GM10266 (cell line): Measurements from ENCODE around the gene TMEM117.

Source experiments
- DNase-seq: peaks from one replicate; pipeline ENCODE4 v3.0.0; 2012; ENCODE audit errors: extremely low spot score
- CTCF ChIP-seq: IDR thresholded peaks from 2 replicates; pipeline ENCODE4 v1.5.1; 2012; ENCODE audit warnings: mild to moderate bottlenecking, low read depth; ENCODE audit not compliant: control insufficient read depth, insufficient read depth; ENCODE audit errors: missing control alignments

Gene TMEM117

GRCh38 chr12:43912859-43913258 lies 77.0 kb downstream of the TMEM117 start:
- TF ChIP-seq CTCF: no peak
- no peak for DNase-seq

DNA sequence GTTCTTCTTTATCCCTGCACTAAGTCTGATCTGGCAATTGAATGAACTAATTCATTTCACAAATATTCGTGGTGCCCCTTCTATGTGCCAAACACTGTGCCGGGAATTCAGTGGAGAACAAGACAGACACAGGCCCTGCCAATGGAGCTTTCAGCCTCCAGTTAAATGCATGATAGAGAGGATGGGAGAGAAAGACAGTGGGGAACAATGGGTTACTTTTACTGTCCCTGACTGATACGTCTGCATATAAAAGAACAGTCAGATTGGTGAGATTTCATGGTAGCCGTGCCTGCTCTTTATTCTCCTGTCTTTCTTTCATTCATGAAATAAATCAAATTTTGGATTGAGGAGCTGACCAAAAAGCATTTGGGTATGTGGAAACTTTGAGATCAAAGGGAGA lies 78.5 kb downstream of the TMEM117 start:
- TF ChIP-seq CTCF: no peak
- DNase-seq: no peak

- peak; percentile 24 for TF ChIP-seq CTCF
Observed at GRCh38 chr12:43914923-43915468, 79.1 kb downstream of the TMEM117 start.

DNA sequence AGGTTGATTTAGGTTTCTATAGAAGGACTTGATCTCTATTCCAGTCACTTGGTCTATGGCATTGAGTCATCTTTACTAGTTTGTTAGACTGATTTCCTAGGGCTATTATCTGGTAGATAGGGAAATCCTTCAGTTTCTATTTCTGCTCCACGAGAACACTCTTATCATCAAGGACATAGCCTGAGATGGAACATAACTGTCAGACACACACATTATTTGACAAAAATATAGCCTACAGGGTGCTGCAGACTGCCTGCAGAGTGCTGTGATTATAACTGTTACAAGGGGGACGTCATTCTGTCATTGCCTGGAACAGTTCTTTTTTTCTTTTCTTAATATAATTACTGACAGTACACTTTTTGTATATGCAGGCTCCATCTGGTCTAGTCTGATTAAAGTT lies 82.0 kb downstream of the TMEM117 start:
- no peak for DNase-seq
- TF ChIP-seq CTCF: no peak

More at GRCh38 chr12:43914923-43915468, 79.1 kb downstream of the TMEM117 start:
- peak; percentile 13 for DNase-seq

- no peak for DNase-seq
- TF ChIP-seq CTCF: no peak
Observed at GRCh38 chr12:43921666-43922337, 85.9 kb downstream of the TMEM117 start.

- no peak for DNase-seq
- no peak for TF ChIP-seq CTCF
Observed at GRCh38 chr12:43930032-43930431, 94.2 kb downstream of the TMEM117 start.

DNA sequence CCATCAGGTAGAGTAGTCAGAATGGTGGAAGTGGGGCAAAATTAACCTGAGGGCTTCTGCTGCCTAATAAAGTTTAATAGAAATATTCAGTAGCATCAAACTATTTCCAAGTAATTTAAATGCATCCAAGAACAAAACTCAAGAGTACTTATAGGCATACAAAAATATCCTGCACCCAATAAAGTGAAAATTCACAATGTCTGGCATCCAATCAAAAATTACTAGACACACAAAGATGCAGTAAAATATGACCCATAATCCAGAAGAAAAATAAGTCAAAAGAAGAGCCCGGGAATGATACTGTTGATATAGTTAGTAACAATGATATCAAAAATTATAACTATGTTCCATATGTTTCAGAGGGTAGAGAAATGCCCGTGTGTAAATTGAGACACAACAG lies 95.3 kb downstream of the TMEM117 start:
- no peak for TF ChIP-seq CTCF
- no peak for DNase-seq
